HL-60 (cell line): ENCODE results near the gene GPR155.
"Not testable (repeated sequence)": the region's sequence is repeated elsewhere in the genome, so short reads cannot be mapped to it uniquely, and the experiment has no call there.

Experiments
- DNase-seq, 2 experiments: peaks; one replicate each; pipeline ENCODE4 v3.0.0-alpha.2; 2010 to 2020; ENCODE audit warnings: low read depth in 1 of 2, low spot score in 1 of 2
- H3K27ac ChIP-seq: fragments of 250-450 bp; sonication (Bioruptor Pico); replicated peaks from 2 replicates; pipeline ENCODE4 v1.5.1; 2020; ENCODE audit warnings: mild to moderate bottlenecking, moderate library complexity
- H3K27me3 ChIP-seq: fragments of 250-450 bp; sonication (Bioruptor Pico); 2 replicates; pipeline ENCODE4 v1.5.1; 2021; ENCODE audit warnings: mild to moderate bottlenecking, moderate library complexity; ENCODE audit not compliant: insufficient read depth, poor library complexity, severe bottlenecking
- H3K4me3 ChIP-seq: replicated peaks from 2 replicates; pipeline ENCODE4 v1.5.1; 2011; ENCODE audit warnings: mild to moderate bottlenecking, control low read depth, low read length; ENCODE audit not compliant: insufficient read depth
- CTCF ChIP-seq: IDR thresholded peaks from one replicate; pipeline ENCODE4 v1.5.1; 2011; ENCODE audit warnings: low read length, control low read depth, inconsistent platforms; ENCODE audit not compliant: insufficient read depth
- GABPA ChIP-seq: IDR thresholded peaks from 2 replicates; pipeline ENCODE4 v1.6.1; 2012; ENCODE audit warnings: low read depth
- POLR2AphosphoS5 ChIP-seq: IDR thresholded peaks from 2 replicates; pipeline ENCODE4 v1.6.1; 2012; ENCODE audit warnings: low read depth
- REST ChIP-seq: IDR thresholded peaks from 2 replicates; pipeline ENCODE4 v1.6.1; 2012; ENCODE audit warnings: low read depth; ENCODE audit not compliant: insufficient replicate concordance
- SPI1 ChIP-seq: IDR thresholded peaks from 2 replicates; pipeline ENCODE4 v1.6.1; 2012; ENCODE audit warnings: low read depth, mild to moderate bottlenecking, borderline replicate concordance

Gene GPR155

GRCh38 chr2:174428214-174428613 lies 58.6 kb downstream of the GPR155 start:
- no peak for DNase-seq
- no peak overlapping the region for H3K4me3 ChIP-seq
- no peak overlapping the region for H3K27ac ChIP-seq
- TF ChIP-seq GABPA (no peak), CTCF (no peak), REST (no peak), SPI1 (no peak), POLR2AphosphoS5 (no peak)
- H3K27me3 ChIP-seq: no peaks in the 10 kb centered on the region

- H3K27me3 ChIP-seq: no peaks in the 10 kb centered on the region
- no peak overlapping the region for H3K27ac ChIP-seq
- no peak for DNase-seq
- TF ChIP-seq CTCF (no peak), REST (no peak), GABPA (no peak), POLR2AphosphoS5 (no peak), SPI1 (no peak)
- no peak overlapping the region for H3K4me3 ChIP-seq
Observed at GRCh38 chr2:174412256-174412655, 74.6 kb downstream of the GPR155 start.

DNA sequence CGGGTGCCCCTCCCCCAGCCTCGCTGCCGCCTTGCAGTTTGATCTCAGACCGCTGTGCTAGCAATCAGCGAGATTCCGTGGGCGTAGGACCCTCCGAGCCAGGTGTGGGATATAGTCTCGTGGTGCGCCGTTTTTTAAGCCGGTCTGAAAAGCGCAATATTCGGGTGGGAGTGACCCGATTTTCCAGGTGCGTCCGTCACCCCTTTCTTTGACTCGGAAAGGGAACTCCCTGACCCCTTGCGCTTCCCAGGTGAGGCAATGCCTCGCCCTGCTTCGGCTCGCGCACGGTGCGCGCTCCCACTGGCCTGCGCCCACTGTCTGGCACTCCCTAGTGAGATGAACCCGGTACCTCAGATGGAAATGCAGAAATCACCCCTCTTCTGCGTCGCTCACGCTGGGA lies 76.8 kb downstream of the GPR155 start:
- H3K27ac ChIP-seq, H3K27me3 ChIP-seq, DNase-seq, H3K4me3 ChIP-seq: not testable (repeated sequence)

- no peak for DNase-seq
- Histone ChIP-seq H3K27me3 (no peaks in the 10 kb centered on the region), H3K27ac (no peak overlapping the region), H3K4me3 (no peak overlapping the region)
- no peak for TF ChIP-seq SPI1
- no peak for TF ChIP-seq CTCF
- TF ChIP-seq GABPA: no peak
- TF ChIP-seq REST: no peak
- TF ChIP-seq POLR2AphosphoS5: no peak
Observed at GRCh38 chr2:174403628-174404027, 83.2 kb downstream of the GPR155 start.
